HepG2 (cell line): ENCODE results near the gene SH3BP5. TPM values are rescaled to one million over a fixed set of nuclear protein-coding genes. Genes with fewer than 3 reads are reported as not detected.

Experiments
- AGO2 ChIP-seq: fragments of 200-400 bp; formaldehyde crosslinking; optimal IDR thresholded peaks from 2 replicates; pipeline ENCODE3; 2017; ENCODE audit warnings: mild to moderate bottlenecking, low read depth, low read length, moderate library complexity
- CEBPG ChIP-seq: IDR thresholded peaks from 2 replicates; pipeline ENCODE4 v1.6.1; 2016
- DNMT3B ChIP-seq: conservative IDR thresholded peaks from 2 replicates; pipeline ENCODE4 v1.6.1; 2016; ENCODE audit warnings: missing biosample characterization, control low read depth
- FOXA1 ChIP-seq, 2 experiments: fragments of 450-650 bp in 1 of 2; sonication (generic) in 1 of 2; formaldehyde crosslinking in 1 of 2; IDR thresholded peaks; 2 replicates each; pipeline versions ENCODE4 v1.4.0 to v1.6.1; 2016 to 2020; ENCODE audit warnings: missing genetic modification reagents in 1 of 2
- GLI4 ChIP-seq: sonication (generic); formaldehyde crosslinking; IDR thresholded peaks from 2 replicates; pipeline ENCODE4 v1.5.1; 2020; ENCODE audit warnings: missing genetic modification reagents, mild to moderate bottlenecking, moderate library complexity, borderline replicate concordance
- ISL2 ChIP-seq: sonication (generic); formaldehyde crosslinking; IDR thresholded peaks from 2 replicates; pipeline ENCODE4 v1.5.0; 2020; ENCODE audit warnings: missing genetic modification reagents
- JUND ChIP-seq: sonication (generic); formaldehyde crosslinking; IDR thresholded peaks from 2 replicates; pipeline ENCODE4 v1.8.0; 2022; ENCODE audit warnings: mild to moderate bottlenecking, missing genetic modification reagents
- KDM6A ChIP-seq: IDR thresholded peaks from 2 replicates; pipeline ENCODE4 v1.6.1; 2016; ENCODE audit warnings: low read depth
- MIER3 ChIP-seq: IDR thresholded peaks from 2 replicates; pipeline ENCODE4 v1.6.1; 2016; ENCODE audit warnings: missing compliant biosample characterization, borderline replicate concordance
- MTF2 ChIP-seq: sonication (generic); formaldehyde crosslinking; IDR thresholded peaks from 2 replicates; pipeline ENCODE4 v1.5.0; 2020; ENCODE audit warnings: missing genetic modification reagents, borderline replicate concordance
- NR1H2 ChIP-seq: sonication (generic); formaldehyde crosslinking; IDR thresholded peaks from 2 replicates; pipeline ENCODE4 v1.8.1; 2022; ENCODE audit warnings: low read depth, missing genetic modification reagents, borderline replicate concordance
- SAP130 ChIP-seq: IDR thresholded peaks from 2 replicates; pipeline ENCODE4 v1.6.1; 2016; ENCODE audit warnings: low read depth
- STAT5B ChIP-seq: sonication (generic); formaldehyde crosslinking; IDR thresholded peaks from 2 replicates; pipeline ENCODE4 v1.4.0; 2020; ENCODE audit warnings: missing genetic modification reagents
- TAF15 ChIP-seq: fragments of 200-400 bp; formaldehyde crosslinking; IDR thresholded peaks from one replicate; pipeline ENCODE4 v1.6.1; 2018; ENCODE audit warnings: mild to moderate bottlenecking, low read depth, low read length; ENCODE audit not compliant: poor library complexity, severe bottlenecking
- ZFYVE20 ChIP-seq: sonication (generic); formaldehyde crosslinking; IDR thresholded peaks from 2 replicates; pipeline ENCODE4 v1.8.0; 2023; ENCODE audit warnings: low read depth, mild to moderate bottlenecking, moderate library complexity, missing genetic modification reagents, borderline replicate concordance
- ZNF292 ChIP-seq: sonication (generic); formaldehyde crosslinking; IDR thresholded peaks from 2 replicates; pipeline ENCODE4 v1.8.1; 2022; ENCODE audit warnings: mild to moderate bottlenecking, low read depth, missing genetic modification reagents, borderline replicate concordance
- ZNF549 ChIP-seq: sonication (generic); formaldehyde crosslinking; IDR thresholded peaks from 2 replicates; pipeline ENCODE4 v1.5.0; 2020; ENCODE audit warnings: missing genetic modification reagents
- ZNF558 ChIP-seq: sonication (generic); formaldehyde crosslinking; IDR thresholded peaks from 2 replicates; pipeline ENCODE4 v1.9.0; 2022; ENCODE audit warnings: mild to moderate bottlenecking, missing genetic modification reagents, borderline replicate concordance
- ZNF670 ChIP-seq: sonication (generic); formaldehyde crosslinking; IDR thresholded peaks from 2 replicates; pipeline ENCODE4 v1.8.0; 2022; ENCODE audit warnings: mild to moderate bottlenecking, missing genetic modification reagents, borderline replicate concordance
- ZNF678 ChIP-seq: sonication (generic); formaldehyde crosslinking; IDR thresholded peaks from 2 replicates; pipeline ENCODE4 v1.4.0; 2020; ENCODE audit warnings: mild to moderate bottlenecking, missing genetic modification reagents
- ZNF713 ChIP-seq: sonication (generic); formaldehyde crosslinking; IDR thresholded peaks from 2 replicates; pipeline ENCODE4 v1.4.0; 2020; ENCODE audit warnings: mild to moderate bottlenecking, missing genetic modification reagents
- polyA plus RNA-seq, 8 experiments: library from polyadenylated mRNA; depleted of rRNA in 3 of 8; stranded (reverse) in 7 of 8; unstranded in 1 of 8; fragments of >200 nt; fragmentation: Illumina TruSeq in 4 of 8; extraction: Trizol in 4 of 8; gene quantifications; 2 replicates each; pipeline versions ENCODE4 v1.2.1 to v1.2.3, GENCODE V29; 2011 to 2016; ENCODE audit warnings: low read depth in 4 of 8, missing spikeins in 1 of 8, mixed read lengths in 1 of 8; ENCODE audit not compliant: insufficient read depth in 1 of 8
- total RNA-seq, 5 experiments: library from RNA; depleted of rRNA; stranded (reverse); fragments of >200 nt; fragmentation: Illumina TruSeq; extraction: Trizol; gene quantifications; 2 replicates each; pipeline ENCODE4 v1.2.3, GENCODE V29; 2016; ENCODE audit warnings: low read depth in 1 of 5
- TF ChIP-seq, protein P1 (sequence below): IDR thresholded peaks from 2 replicates; pipeline ENCODE4 v1.6.1; 2016; ENCODE audit warnings: low read depth
- TF ChIP-seq, protein P2 (sequence below), 2 experiments: sonication (generic) in 1 of 2; formaldehyde crosslinking in 1 of 2; IDR thresholded peaks; 2 replicates each; pipeline versions ENCODE4 v1.5.1 to v1.6.1; 2011 to 2020; ENCODE audit warnings: borderline replicate concordance in 1 of 2, low read depth in 1 of 2, low read length in 1 of 2, mild to moderate bottlenecking in 1 of 2, missing genetic modification reagents in 1 of 2, moderate library complexity in 1 of 2
- TF ChIP-seq, protein P3 (sequence below): sonication (generic); formaldehyde crosslinking; IDR thresholded peaks from 2 replicates; pipeline ENCODE4 v1.8.1; 2023; ENCODE audit warnings: mild to moderate bottlenecking, moderate library complexity, missing genetic modification reagents
- TF ChIP-seq, protein P4 (sequence below): sonication (generic); formaldehyde crosslinking; IDR thresholded peaks from 2 replicates; pipeline ENCODE4 v1.8.1; 2023; ENCODE audit warnings: mild to moderate bottlenecking, missing genetic modification reagents, borderline replicate concordance

SH3BP5 gene
- total and polyA plus RNA-seq, 2 of the 13 experiments (the other 11 are each of a cell fraction or from before 2014, with no cell fraction given): 0.09 to 0.16 TPM

DNA sequence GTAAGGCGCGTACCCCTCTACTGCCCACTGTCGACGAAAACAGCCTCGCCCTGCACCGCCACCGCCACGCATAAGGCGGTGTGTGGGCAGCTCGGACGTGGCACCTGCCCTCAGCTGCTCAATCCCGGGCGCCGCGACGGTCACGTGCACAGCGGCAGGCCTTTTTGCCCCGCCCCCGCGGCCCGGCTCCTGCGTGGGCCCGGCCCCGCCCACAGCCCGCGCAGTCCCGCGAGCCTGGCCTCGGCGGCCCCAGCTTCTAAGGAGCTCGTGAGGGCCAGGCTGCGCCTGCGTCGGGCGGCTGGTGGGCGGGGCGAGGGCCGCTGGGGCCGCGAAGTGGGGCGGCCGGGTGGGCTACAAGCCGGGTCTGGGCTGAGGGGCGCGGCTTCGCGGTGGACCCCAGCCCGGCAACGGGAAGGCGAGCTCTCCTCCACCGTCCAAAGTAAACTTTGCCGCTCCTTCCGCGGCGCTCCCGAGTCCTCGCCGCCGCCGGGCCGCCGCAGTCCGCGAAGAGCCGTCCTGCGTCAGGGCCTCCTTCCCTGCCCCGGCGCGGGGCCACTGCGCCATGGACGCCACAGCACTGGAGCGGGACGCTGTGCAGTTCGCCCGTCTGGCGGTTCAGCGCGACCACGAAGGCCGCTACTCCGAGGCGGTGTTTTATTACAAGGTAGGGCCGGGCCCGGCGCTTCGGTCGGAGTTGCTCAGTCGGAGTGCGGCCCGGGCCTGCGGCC is 126.3 kb downstream of the SH3BP5 start, which contains the start of gene CAPN7 (continued):
- TF ChIP-seq, protein P1, sequence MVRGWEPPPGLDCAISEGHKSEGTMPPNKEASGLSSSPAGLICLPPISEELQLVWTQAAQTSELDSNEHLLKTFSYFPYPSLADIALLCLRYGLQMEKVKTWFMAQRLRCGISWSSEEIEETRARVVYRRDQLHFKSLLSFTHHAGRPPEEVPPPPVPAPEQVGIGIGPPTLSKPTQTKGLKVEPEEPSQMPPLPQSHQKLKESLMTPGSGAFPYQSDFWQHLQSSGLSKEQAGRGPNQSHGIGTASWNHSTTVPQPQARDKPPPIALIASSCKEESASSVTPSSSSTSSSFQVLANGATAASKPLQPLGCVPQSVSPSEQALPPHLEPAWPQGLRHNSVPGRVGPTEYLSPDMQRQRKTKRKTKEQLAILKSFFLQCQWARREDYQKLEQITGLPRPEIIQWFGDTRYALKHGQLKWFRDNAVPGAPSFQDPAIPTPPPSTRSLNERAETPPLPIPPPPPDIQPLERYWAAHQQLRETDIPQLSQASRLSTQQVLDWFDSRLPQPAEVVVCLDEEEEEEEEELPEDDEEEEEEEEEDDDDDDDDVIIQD: 0 out of 2 replicates have a peak, but pooled peaks have one; percentile 14
- no peak; the same call in 1 of the 2 replicates for TF ChIP-seq KDM6A
- TF ChIP-seq ISL2 (CRISPR knock-in tag): no peak; the same call in none of the 2 replicates
- no peak for TF ChIP-seq ZNF292 (CRISPR knock-in tag)
- peak; percentile 20; the same call in 1 of the 2 replicates for TF ChIP-seq CEBPG (CRISPR knock-in tag)
- TF ChIP-seq ZNF558 (CRISPR knock-in tag): no peak; the same call in 1 of the 2 replicates
- TF ChIP-seq ZNF713 (CRISPR knock-in tag): no peak
- TF ChIP-seq ZNF678 (CRISPR knock-in tag): 0 out of 2 replicates have a peak, but pooled peaks have one; percentile 72
- peak; percentile 53 for TF ChIP-seq JUND (CRISPR knock-in tag)
- TF ChIP-seq DNMT3B: no peak
- TF ChIP-seq TAF15: no peak
- TF ChIP-seq, protein P2, sequence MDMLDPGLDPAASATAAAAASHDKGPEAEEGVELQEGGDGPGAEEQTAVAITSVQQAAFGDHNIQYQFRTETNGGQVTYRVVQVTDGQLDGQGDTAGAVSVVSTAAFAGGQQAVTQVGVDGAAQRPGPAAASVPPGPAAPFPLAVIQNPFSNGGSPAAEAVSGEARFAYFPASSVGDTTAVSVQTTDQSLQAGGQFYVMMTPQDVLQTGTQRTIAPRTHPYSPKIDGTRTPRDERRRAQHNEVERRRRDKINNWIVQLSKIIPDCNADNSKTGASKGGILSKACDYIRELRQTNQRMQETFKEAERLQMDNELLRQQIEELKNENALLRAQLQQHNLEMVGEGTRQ (IDR thresholded peaks at IDR 0.05; ENCODE audit: low read depth, low read length): peak; percentile 85
- TF ChIP-seq, protein P2 (CRISPR knock-in tag; IDR thresholded peaks at IDR 0.05; ENCODE audit: borderline replicate concordance): peak; percentile 76
- no peak for TF ChIP-seq FOXA1 (IDR thresholded peaks at IDR 0.05)
- no peak for TF ChIP-seq FOXA1 (CRISPR knock-in tag; IDR thresholded peaks at IDR 0.05)
- TF ChIP-seq STAT5B (CRISPR knock-in tag): peak; percentile 69
- TF ChIP-seq ZNF549 (CRISPR knock-in tag): no peak
- TF ChIP-seq GLI4 (CRISPR knock-in tag): no peak; the same call in 1 of the 2 replicates
- TF ChIP-seq MIER3 (CRISPR knock-in tag): peak; percentile 36; the same call in 1 of the 2 replicates
- no peak; the same call in 1 of the 2 replicates for TF ChIP-seq ZNF670 (CRISPR knock-in tag)
- 0 out of 2 replicates have a peak, but pooled peaks have one; percentile 84 for TF ChIP-seq MTF2 (CRISPR knock-in tag)
- TF ChIP-seq, protein P3, sequence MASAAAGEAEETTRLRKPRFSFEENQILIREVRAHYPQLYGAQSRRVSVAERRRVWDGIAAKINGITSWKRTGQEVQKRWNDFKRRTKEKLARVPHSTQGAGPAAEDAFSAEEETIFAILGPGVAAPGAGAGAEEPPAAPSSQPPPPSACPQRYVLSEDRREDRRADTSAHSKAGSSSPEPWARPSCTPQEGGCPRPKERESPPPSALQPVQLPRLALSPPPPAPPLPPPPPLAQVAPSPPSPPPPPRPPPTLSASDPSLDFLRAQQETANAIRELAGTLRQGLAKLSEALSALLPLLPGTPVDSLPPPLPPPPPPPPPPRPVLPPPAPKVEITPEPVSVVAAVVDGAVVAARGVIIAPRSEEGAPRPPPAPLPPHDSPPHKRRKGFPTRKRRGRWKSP (CRISPR knock-in tag): peak; percentile 88
- TF ChIP-seq NR1H2 (CRISPR knock-in tag): peak; percentile 52
- TF ChIP-seq, protein P4, sequence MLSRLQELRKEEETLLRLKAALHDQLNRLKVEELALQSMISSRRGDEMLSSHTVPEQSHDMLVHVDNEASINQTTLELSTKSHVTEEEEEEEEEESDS: no peak
- peak; percentile 74 for TF ChIP-seq SAP130 (CRISPR knock-in tag)
- TF ChIP-seq AGO2: peak; percentile 83
- TF ChIP-seq ZFYVE20 (CRISPR knock-in tag): no peak
